ENCODE data around the gene CTIF. TPM values are rescaled to one million over a fixed set of nuclear protein-coding genes. Genes with fewer than 3 reads are reported as not detected.
"Not testable (repeated sequence)": the region's sequence is repeated elsewhere in the genome, so short reads cannot be mapped to it uniquely, and the experiment has no call there.

CTIF gene
- total RNA-seq, 4 donors from 2014 or later = 29.0 to 61.5 (median 37.7) TPM

GRCh38 chr18:48500517-48500916, 38.3 kb upstream of the CTIF start:
- no peak for DNase-seq (ENCODE audit: low spot score in 2 of 2)
- Histone ChIP-seq H3K36me3 (no peaks in the 10 kb centered on the region), H3K4me3 (no peak overlapping the region), H3K9me3 (no peaks in the 10 kb centered on the region), H3K4me1 (no peaks in the 10 kb centered on the region), H3K27ac (no peak overlapping the region), H3K27me3 (no peaks in the 10 kb centered on the region)
- TF ChIP-seq POLR2A (IDR thresholded peaks at IDR 0.05) (no peak), POLR2AphosphoS5 (IDR thresholded peaks at IDR 0.05) (no peak), CTCF (IDR thresholded peaks at IDR 0.05) (no peak), EP300 (IDR thresholded peaks at IDR 0.05) (no peak)

- Histone ChIP-seq H3K27ac (no peak overlapping the region), H3K4me3 (no peak overlapping the region), H3K27me3 (no peaks in the 10 kb centered on the region), H3K4me1 (no peaks in the 10 kb centered on the region), H3K36me3 (no peaks in the 10 kb centered on the region), H3K9me3 (peaks cover 8% of the 10 kb centered on the region)
- 77% methylated on average over 4 of the region's 4 CpGs for WGBS
- DNase-seq (ENCODE audit: low spot score in 2 of 2) = no peak
- TF ChIP-seq POLR2A (IDR thresholded peaks at IDR 0.05) (no peak), EP300 (IDR thresholded peaks at IDR 0.05) (no peak), POLR2AphosphoS5 (IDR thresholded peaks at IDR 0.05) (no peak), CTCF (IDR thresholded peaks at IDR 0.05) (no peak)
Observed at GRCh38 chr18:48502906-48503305, 35.9 kb upstream of the CTIF start.

GRCh38 chr18:48504819-48505218, 34.0 kb upstream of the CTIF start:
- Histone ChIP-seq H3K27ac (no peak overlapping the region), H3K4me1 (no peaks in the 10 kb centered on the region), H3K9me3 (peaks cover 8% of the 10 kb centered on the region), H3K36me3 (no peaks in the 10 kb centered on the region), H3K27me3 (no peaks in the 10 kb centered on the region), H3K4me3 (no peak overlapping the region)
- DNase-seq (ENCODE audit: low spot score in 2 of 2) = no peak
- TF ChIP-seq EP300 (IDR thresholded peaks at IDR 0.05) = no peak
- TF ChIP-seq POLR2AphosphoS5 (IDR thresholded peaks at IDR 0.05) = no peak

- not testable (repeated sequence) for DNase-seq (ENCODE audit: low spot score in 2 of 2); H3K27me3 ChIP-seq; H3K9me3 ChIP-seq; H3K27ac ChIP-seq; H3K4me1 ChIP-seq; H3K4me3 ChIP-seq; H3K36me3 ChIP-seq
- WGBS = 95% methylated on average over 1 of the region's 1 CpG
Observed at GRCh38 chr18:48506983-48507568, 31.8 kb upstream of the CTIF start.

GRCh38 chr18:48512498-48512897, 26.3 kb upstream of the CTIF start:
- not testable (repeated sequence) for H3K9me3 ChIP-seq; H3K4me3 ChIP-seq; H3K4me1 ChIP-seq; H3K27ac ChIP-seq; H3K36me3 ChIP-seq; DNase-seq (ENCODE audit: low spot score in 2 of 2); H3K27me3 ChIP-seq
- 91% methylated on average over 4 of the region's 4 CpGs for WGBS

GRCh38 chr18:48514786-48515185, 24.0 kb upstream of the CTIF start:
- DNase-seq (ENCODE audit: low spot score in 2 of 2) = no peak
- Histone ChIP-seq H3K27ac (no peak overlapping the region), H3K36me3 (no peaks in the 10 kb centered on the region), H3K4me1 (no peaks in the 10 kb centered on the region), H3K4me3 (no peak overlapping the region), H3K9me3 (no peaks in the 10 kb centered on the region), H3K27me3 (no peaks in the 10 kb centered on the region)
- 87% methylated on average over 11 of the region's 11 CpGs for WGBS
- TF ChIP-seq POLR2A (IDR thresholded peaks at IDR 0.05) = no peak

GRCh38 chr18:48517048-48517447, 21.8 kb upstream of the CTIF start:
- no peaks in the 10 kb centered on the region for H3K4me1 ChIP-seq
- no peak overlapping the region for H3K4me3 ChIP-seq
- H3K27me3 ChIP-seq = no peaks in the 10 kb centered on the region
- no peak overlapping the region for H3K27ac ChIP-seq
- no peaks in the 10 kb centered on the region for H3K9me3 ChIP-seq
- H3K36me3 ChIP-seq = no peaks in the 10 kb centered on the region
- DNase-seq (ENCODE audit: low spot score in 2 of 2) = no peak
- TF ChIP-seq EP300 (IDR thresholded peaks at IDR 0.05) (no peak), POLR2AphosphoS5 (IDR thresholded peaks at IDR 0.05) (no peak), CTCF (IDR thresholded peaks at IDR 0.05) (no peak), POLR2A (IDR thresholded peaks at IDR 0.05) (no peak)
- 82% methylated on average over 7 of the region's 7 CpGs for WGBS
